SH-SY5Y (cell line): ENCODE results near the gene PDE4B.

ENCODE experiments used
- GATA2 ChIP-seq: IDR thresholded peaks from 2 replicates; pipeline ENCODE4 v1.6.1; 2011; ENCODE audit warnings: mild to moderate bottlenecking, low read depth, low read length
- GATA3 ChIP-seq: IDR thresholded peaks from 2 replicates; pipeline ENCODE4 v1.6.1; 2011; ENCODE audit warnings: low read depth, mild to moderate bottlenecking, low read length, moderate library complexity

GRCh38 chr1:66403007-66403731 is 610.5 kb downstream of the PDE4B start:
- TF ChIP-seq GATA2 (no peak), GATA3 (no peak)
